ENCODE results near the gene HNF1B.

GRCh38 chr17:37664214-37664613 lies 80.6 kb downstream of the HNF1B start:
- TF ChIP-seq SP1 (IDR thresholded peaks at IDR 0.05) (no peak), BHLHE40 (IDR thresholded peaks at IDR 0.05; ENCODE audit: borderline replicate concordance) (no peak), FOXK2 (IDR thresholded peaks at IDR 0.05) (no peak), ZNF384 (IDR thresholded peaks at IDR 0.05) (no peak), ELF4 (IDR thresholded peaks at IDR 0.05) (no peak), NFRKB (IDR thresholded peaks at IDR 0.05) (no peak), FOXM1 (IDR thresholded peaks at IDR 0.05; ENCODE audit: borderline replicate concordance) (no peak), SUZ12 (IDR thresholded peaks at IDR 0.05) (no peak), TARDBP (IDR thresholded peaks at IDR 0.05) (no peak), FOXA1 (IDR thresholded peaks at IDR 0.05) (no peak), HDGF (IDR thresholded peaks at IDR 0.05; ENCODE audit: borderline replicate concordance) (no peak), CTBP1 (IDR thresholded peaks at IDR 0.05; ENCODE audit: borderline replicate concordance) (no peak), LEF1 (IDR thresholded peaks at IDR 0.05; ENCODE audit: borderline replicate concordance) (no peak)

Data from HEK293T (cell line).